Neural cell (in vitro differentiated cells): ENCODE results near the gene CTXND1.

Source experiments
- EP300 ChIP-seq: fragments of 450-650 bp; conservative IDR thresholded peaks from 2 replicates; pipeline ENCODE4 v1.6.1; 2014; ENCODE audit warnings: antibody characterized with exemption, mild to moderate bottlenecking, moderate library complexity; ENCODE audit not compliant: poor library complexity, severe bottlenecking
- EZH2 ChIP-seq: fragments of 200-600, 300-800 bp; shearing (Covaris generic), sonication (generic); IDR thresholded peaks from 2 replicates; pipeline ENCODE4 v1.6.1; 2014; ENCODE audit warnings: antibody characterized with exemption, low read length, borderline replicate concordance, mild to moderate bottlenecking; ENCODE audit not compliant: insufficient read depth, poor library complexity, severe bottlenecking
- MXI1 ChIP-seq: fragments of 450-650 bp; conservative IDR thresholded peaks from 2 replicates; pipeline ENCODE4 v1.6.1; 2014; ENCODE audit warnings: antibody characterized with exemption, mild to moderate bottlenecking; ENCODE audit not compliant: poor library complexity, severe bottlenecking
- POLR2AphosphoS5 ChIP-seq: IDR thresholded peaks from 2 replicates; pipeline ENCODE4 v1.6.1; 2012
- RAD21 ChIP-seq: fragments of 450-650 bp; conservative IDR thresholded peaks from 2 replicates; pipeline ENCODE4 v1.6.1; 2014; ENCODE audit warnings: antibody characterized with exemption, mild to moderate bottlenecking, moderate library complexity
- REST ChIP-seq: IDR thresholded peaks from 2 replicates; pipeline ENCODE4 v1.6.1; 2012; ENCODE audit warnings: borderline replicate concordance
- SMC3 ChIP-seq: fragments of 450-650 bp; conservative IDR thresholded peaks from 2 replicates; pipeline ENCODE4 v1.6.1; 2014; ENCODE audit warnings: antibody characterized with exemption, mild to moderate bottlenecking, moderate library complexity; ENCODE audit not compliant: poor library complexity
- TAF1 ChIP-seq: IDR thresholded peaks from 2 replicates; pipeline ENCODE4 v1.6.1; 2012; ENCODE audit warnings: low read depth
- TF ChIP-seq, protein P1 (sequence below): fragments of 450-650 bp; IDR thresholded peaks from 2 replicates; pipeline ENCODE4 v1.5.1; 2014; ENCODE audit warnings: antibody characterized with exemption, mild to moderate bottlenecking, moderate library complexity; ENCODE audit not compliant: poor library complexity, severe bottlenecking

DNA sequence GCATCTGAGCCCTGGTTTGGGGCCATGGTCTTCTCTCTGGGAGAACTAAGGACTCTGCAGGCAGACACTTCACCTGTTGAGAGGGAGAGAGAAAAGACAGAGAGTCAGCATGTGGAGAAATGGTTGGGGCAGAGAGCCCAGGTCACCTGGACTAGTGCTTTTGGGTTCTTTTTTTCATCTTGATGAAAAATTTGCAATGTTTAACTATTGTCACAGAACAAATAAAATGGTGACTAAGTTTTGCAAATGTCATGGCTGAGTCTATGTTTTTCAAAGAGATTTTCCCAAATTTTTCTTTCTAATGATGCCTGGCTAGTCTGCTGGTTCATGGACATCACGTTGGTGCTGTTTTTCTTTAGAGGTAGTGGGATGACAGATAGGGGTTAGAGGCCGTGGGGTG, 81.4 kb downstream of the CTXND1 start:
- TF ChIP-seq EZH2 = no peak
- TF ChIP-seq, protein P1, sequence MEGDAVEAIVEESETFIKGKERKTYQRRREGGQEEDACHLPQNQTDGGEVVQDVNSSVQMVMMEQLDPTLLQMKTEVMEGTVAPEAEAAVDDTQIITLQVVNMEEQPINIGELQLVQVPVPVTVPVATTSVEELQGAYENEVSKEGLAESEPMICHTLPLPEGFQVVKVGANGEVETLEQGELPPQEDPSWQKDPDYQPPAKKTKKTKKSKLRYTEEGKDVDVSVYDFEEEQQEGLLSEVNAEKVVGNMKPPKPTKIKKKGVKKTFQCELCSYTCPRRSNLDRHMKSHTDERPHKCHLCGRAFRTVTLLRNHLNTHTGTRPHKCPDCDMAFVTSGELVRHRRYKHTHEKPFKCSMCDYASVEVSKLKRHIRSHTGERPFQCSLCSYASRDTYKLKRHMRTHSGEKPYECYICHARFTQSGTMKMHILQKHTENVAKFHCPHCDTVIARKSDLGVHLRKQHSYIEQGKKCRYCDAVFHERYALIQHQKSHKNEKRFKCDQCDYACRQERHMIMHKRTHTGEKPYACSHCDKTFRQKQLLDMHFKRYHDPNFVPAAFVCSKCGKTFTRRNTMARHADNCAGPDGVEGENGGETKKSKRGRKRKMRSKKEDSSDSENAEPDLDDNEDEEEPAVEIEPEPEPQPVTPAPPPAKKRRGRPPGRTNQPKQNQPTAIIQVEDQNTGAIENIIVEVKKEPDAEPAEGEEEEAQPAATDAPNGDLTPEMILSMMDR = no peak
- no peak for TF ChIP-seq EP300
- no peak for TF ChIP-seq REST
- TF ChIP-seq MXI1 = no peak
- no peak for TF ChIP-seq POLR2AphosphoS5
- no peak for TF ChIP-seq RAD21
- no peak for TF ChIP-seq SMC3
- no peak for TF ChIP-seq TAF1
